Measurements from ENCODE around the gene HSFX3.
"Not testable (repeated sequence)": the region's sequence is repeated elsewhere in the genome, so short reads cannot be mapped to it uniquely, and the experiment has no call there.

The HSFX3 gene

DNA sequence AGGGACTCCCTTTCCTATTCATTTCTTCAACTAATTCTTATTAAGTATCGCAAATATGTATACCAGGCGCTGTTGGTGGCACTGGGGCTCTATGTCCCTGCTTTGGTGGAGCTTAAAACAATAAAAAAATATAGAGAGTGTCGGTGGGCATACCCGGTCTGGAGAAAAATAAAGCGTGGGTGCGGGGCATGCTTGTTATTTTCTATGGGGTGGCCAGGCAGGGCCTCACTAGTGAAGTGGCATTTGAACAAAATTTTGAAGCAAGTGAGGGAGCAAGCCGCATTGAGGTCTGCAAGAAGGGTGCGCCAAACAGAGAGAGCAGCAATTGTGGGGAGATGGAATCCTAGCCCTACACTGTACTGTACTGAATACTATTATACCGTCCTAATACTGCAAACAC is 44.1 kb downstream of the HSFX3 start:
- Histone ChIP-seq H3K9me3 (ENCODE audit: insufficient read depth, low read length) (no peaks in the 10 kb centered on the region), H3K36me3 (ENCODE audit: insufficient read depth, insufficient read length, low read length) (peaks cover 16% of the 10 kb centered on the region), H3K4me1 (ENCODE audit: insufficient read depth, insufficient read length) (no peaks in the 10 kb centered on the region), H3K27me3 (ENCODE audit: insufficient read depth, insufficient read length) (no peaks in the 10 kb centered on the region), H3K4me3 (ENCODE audit: insufficient read length, low read depth) (no peak overlapping the region), H3K9ac (ENCODE audit: insufficient read length, low read depth) (no peak overlapping the region)
- no peak for DNase-seq (ENCODE audit: low read depth, low spot score)
- TF ChIP-seq SUZ12 (IDR thresholded peaks at IDR 0.05; ENCODE audit: extremely low read depth, insufficient read depth, insufficient read length) (no peak), YY1 (IDR thresholded peaks at IDR 0.05; ENCODE audit: insufficient read depth, insufficient read length) (no peak), ZNF274 (IDR thresholded peaks at IDR 0.05; ENCODE audit: low read depth, low read length) (no peak)

DNA sequence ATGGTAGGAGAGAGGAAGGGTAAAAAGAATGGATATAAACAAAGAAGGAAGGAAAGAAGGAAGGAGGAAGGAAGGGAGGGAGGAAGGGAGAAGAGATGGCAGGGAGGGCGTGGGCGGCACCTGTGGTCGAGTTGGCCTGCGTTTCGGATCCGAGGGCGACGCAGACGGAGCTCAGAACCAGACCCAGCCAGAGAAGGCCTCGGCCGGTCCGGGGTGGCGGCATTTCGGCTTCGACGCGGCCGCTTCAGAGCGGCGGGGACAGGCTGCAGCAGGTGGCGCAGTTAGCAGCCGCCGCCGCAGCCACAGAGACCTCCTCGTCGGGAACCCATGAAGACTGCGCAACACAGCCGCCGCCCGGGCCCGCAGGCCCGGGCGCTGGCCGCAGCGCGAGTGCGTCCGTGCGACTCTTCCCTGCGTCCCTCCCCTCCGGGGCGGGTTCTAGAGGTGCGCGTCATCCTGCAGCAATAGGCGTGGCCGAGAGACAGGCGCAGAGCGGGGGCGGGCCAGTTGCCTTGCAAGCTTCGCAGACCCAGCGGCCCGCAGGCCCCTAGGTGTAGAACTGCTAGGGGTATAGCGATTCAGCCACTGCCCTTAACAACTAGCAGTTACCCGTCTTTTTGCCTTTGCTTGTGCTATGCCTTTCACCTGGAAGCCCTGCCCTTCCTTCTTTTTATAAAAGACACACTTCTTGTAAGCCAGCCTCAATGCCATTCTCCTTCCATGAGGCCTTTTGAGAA is 44.6 kb downstream of the HSFX3 start, which contains the start of gene IDS:
Gene IDS (minus strand): TSS at position 392 of the 737 bp plus-strand sequence. CDS start 169 bp downstream, at position 223.
- no peaks in the 10 kb centered on the region for H3K9me3 ChIP-seq (ENCODE audit: insufficient read depth, low read length)
- H3K9ac ChIP-seq (ENCODE audit: insufficient read length, low read depth) = peak within 1 kb of the TSS; percentile 72
- DNase-seq (ENCODE audit: low read depth, low spot score) = peak; percentile 64
- H3K4me1 ChIP-seq (ENCODE audit: insufficient read depth, insufficient read length) = no peaks in the 10 kb centered on the region
- H3K4me3 ChIP-seq (ENCODE audit: insufficient read length, low read depth) = peak within 1 kb of the TSS; percentile 53
- H3K36me3 ChIP-seq (ENCODE audit: insufficient read depth, insufficient read length, low read length) = peaks cover 22% of the 10 kb centered on the region
- no peak for TF ChIP-seq SUZ12 (IDR thresholded peaks at IDR 0.05; ENCODE audit: extremely low read depth, insufficient read depth, insufficient read length)
- TF ChIP-seq ZNF274 (IDR thresholded peaks at IDR 0.05; ENCODE audit: low read depth, low read length) = no peak
- no peak for TF ChIP-seq YY1 (IDR thresholded peaks at IDR 0.05; ENCODE audit: insufficient read depth, insufficient read length)
- H3K27me3 ChIP-seq (ENCODE audit: insufficient read depth, insufficient read length) = no peaks in the 10 kb centered on the region

GRCh38 chrX:149504226-149504914 is 45.4 kb downstream of the HSFX3 start:
- H3K36me3 ChIP-seq (ENCODE audit: insufficient read depth, insufficient read length, low read length) = peaks cover 27% of the 10 kb centered on the region
- H3K4me1 ChIP-seq (ENCODE audit: insufficient read depth, insufficient read length) = no peaks in the 10 kb centered on the region
- no peak for DNase-seq (ENCODE audit: low read depth, low spot score)
- no peaks in the 10 kb centered on the region for H3K27me3 ChIP-seq (ENCODE audit: insufficient read depth, insufficient read length)
- peak overlapping the region; percentile 72 for H3K9ac ChIP-seq (ENCODE audit: insufficient read length, low read depth)
- H3K9me3 ChIP-seq (ENCODE audit: insufficient read depth, low read length) = no peaks in the 10 kb centered on the region
- TF ChIP-seq SUZ12 (IDR thresholded peaks at IDR 0.05; ENCODE audit: extremely low read depth, insufficient read depth, insufficient read length) (no peak), ZNF274 (IDR thresholded peaks at IDR 0.05; ENCODE audit: low read depth, low read length) (no peak)
- H3K4me3 ChIP-seq (ENCODE audit: insufficient read length, low read depth) = peak overlapping the region; percentile 53

DNA sequence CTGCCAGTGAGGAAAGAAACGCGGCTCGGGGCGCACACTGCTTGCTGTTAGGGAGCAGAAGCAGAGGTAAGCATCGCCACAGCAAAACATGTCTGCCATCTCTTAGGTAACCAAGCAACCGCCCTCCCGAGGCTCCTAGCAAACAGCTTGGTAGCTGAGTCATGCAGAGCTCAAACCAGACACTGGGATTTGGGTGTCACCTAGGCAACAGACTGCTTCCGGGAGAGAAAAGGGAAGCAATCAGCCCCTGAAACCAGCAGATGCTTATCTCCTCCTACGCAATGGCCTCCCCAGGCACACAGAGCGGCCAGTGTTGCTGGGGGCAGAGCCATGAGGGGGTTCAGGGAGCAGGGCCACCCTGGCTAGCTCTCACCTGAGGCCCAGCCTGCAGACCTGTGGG is 46.3 kb downstream of the HSFX3 start:
- H3K36me3 ChIP-seq (ENCODE audit: insufficient read depth, insufficient read length, low read length) = peaks cover 27% of the 10 kb centered on the region
- not testable (repeated sequence) for H3K27me3 ChIP-seq (ENCODE audit: insufficient read depth, insufficient read length); H3K4me1 ChIP-seq (ENCODE audit: insufficient read depth, insufficient read length); DNase-seq (ENCODE audit: low read depth, low spot score); H3K9me3 ChIP-seq (ENCODE audit: insufficient read depth, low read length); H3K4me3 ChIP-seq (ENCODE audit: insufficient read length, low read depth); H3K9ac ChIP-seq (ENCODE audit: insufficient read length, low read depth)

DNA sequence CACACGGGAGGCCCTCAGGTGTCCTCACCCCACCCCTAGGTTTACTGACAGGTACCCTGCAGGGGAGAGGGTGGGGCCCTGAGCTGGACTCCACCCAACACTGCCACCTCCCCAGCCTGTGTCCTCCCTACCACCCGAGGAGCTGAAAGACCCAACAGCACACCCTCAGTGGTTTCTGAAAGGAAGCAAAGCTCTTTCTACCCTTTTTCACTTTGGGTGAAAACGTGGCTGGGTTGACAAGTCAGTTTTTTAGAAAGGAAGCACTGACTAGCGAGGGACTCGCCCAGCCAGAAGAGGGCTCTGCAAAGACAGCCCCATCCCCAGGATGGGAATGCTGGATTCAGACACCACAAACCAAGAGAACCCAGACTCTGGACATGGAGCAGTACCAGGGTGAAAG is 46.8 kb downstream of the HSFX3 start:
- H3K4me1 ChIP-seq (ENCODE audit: insufficient read depth, insufficient read length); H3K4me3 ChIP-seq (ENCODE audit: insufficient read length, low read depth); DNase-seq (ENCODE audit: low read depth, low spot score); H3K9me3 ChIP-seq (ENCODE audit: insufficient read depth, low read length); H3K9ac ChIP-seq (ENCODE audit: insufficient read length, low read depth); H3K27me3 ChIP-seq (ENCODE audit: insufficient read depth, insufficient read length): not testable (repeated sequence)
- peaks cover 29% of the 10 kb centered on the region for H3K36me3 ChIP-seq (ENCODE audit: insufficient read depth, insufficient read length, low read length)

DNA sequence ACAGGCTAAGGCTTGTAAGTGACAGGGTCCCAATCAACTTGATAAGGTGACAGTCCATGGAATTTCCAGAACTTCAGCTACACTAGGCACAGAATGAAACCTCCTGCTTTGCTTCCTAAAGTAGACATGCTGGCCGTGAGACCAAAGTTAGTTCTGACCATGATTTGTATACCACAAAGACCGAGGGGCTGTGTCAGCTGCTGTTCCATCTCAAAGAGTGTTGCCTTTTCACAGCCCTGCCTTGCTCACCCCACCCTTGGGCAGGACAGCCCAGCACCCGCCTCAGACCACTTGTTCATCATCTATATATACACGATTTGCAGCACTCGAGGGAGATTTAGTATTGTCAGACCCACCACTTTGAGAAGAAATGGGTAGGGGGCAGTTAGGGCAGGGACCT is 50.0 kb downstream of the HSFX3 start:
- Histone ChIP-seq H3K36me3 (ENCODE audit: insufficient read depth, insufficient read length, low read length) (peaks cover 57% of the 10 kb centered on the region), H3K4me3 (ENCODE audit: insufficient read length, low read depth) (no peak overlapping the region), H3K9me3 (ENCODE audit: insufficient read depth, low read length) (no peaks in the 10 kb centered on the region), H3K9ac (ENCODE audit: insufficient read length, low read depth) (no peak overlapping the region), H3K4me1 (ENCODE audit: insufficient read depth, insufficient read length) (no peaks in the 10 kb centered on the region), H3K27me3 (ENCODE audit: insufficient read depth, insufficient read length) (no peaks in the 10 kb centered on the region)
- DNase-seq (ENCODE audit: low read depth, low spot score) = no peak
- TF ChIP-seq SUZ12 (IDR thresholded peaks at IDR 0.05; ENCODE audit: extremely low read depth, insufficient read depth, insufficient read length) = no peak

- no peak for DNase-seq (ENCODE audit: low read depth, low spot score)
Observed at GRCh38 chrX:149498767-149499166, 51.0 kb downstream of the HSFX3 start.

More at GRCh38 chrX:149498767-149499166, 51.0 kb downstream of the HSFX3 start:
- Histone ChIP-seq H3K36me3 (ENCODE audit: insufficient read depth, insufficient read length, low read length) (peaks cover 67% of the 10 kb centered on the region), H3K9ac (ENCODE audit: insufficient read length, low read depth) (no peak overlapping the region), H3K4me1 (ENCODE audit: insufficient read depth, insufficient read length) (no peaks in the 10 kb centered on the region), H3K27me3 (ENCODE audit: insufficient read depth, insufficient read length) (no peaks in the 10 kb centered on the region), H3K4me3 (ENCODE audit: insufficient read length, low read depth) (no peak overlapping the region), H3K9me3 (ENCODE audit: insufficient read depth, low read length) (no peaks in the 10 kb centered on the region)
- no peak for TF ChIP-seq ZNF274 (IDR thresholded peaks at IDR 0.05; ENCODE audit: low read depth, low read length)
- no peak for TF ChIP-seq YY1 (IDR thresholded peaks at IDR 0.05; ENCODE audit: insufficient read depth, insufficient read length)
- TF ChIP-seq SUZ12 (IDR thresholded peaks at IDR 0.05; ENCODE audit: extremely low read depth, insufficient read depth, insufficient read length) = no peak
